GM12878 (cell line): ENCODE measurements around the gene CCDC107. TPM values are rescaled to one million over a fixed set of nuclear protein-coding genes. Genes with fewer than 3 reads are reported as not detected.
A peak's percentile ranks its signal among the peaks of the same experiment; 100 is the strongest.

Experiments used
- CEBPZ ChIP-seq: fragments of 150-350 bp; IDR thresholded peaks from 2 replicates; pipeline ENCODE4 v1.6.1; 2016; ENCODE audit warnings: low read depth, low read length
- E2F4 ChIP-seq: IDR thresholded peaks from 2 replicates; pipeline ENCODE4 v1.6.1; 2012; ENCODE audit warnings: low read depth, low read length, improper control_type of control experiment
- GATAD2B ChIP-seq: fragments of 450-650 bp; conservative IDR thresholded peaks from 2 replicates; pipeline ENCODE4 v1.6.1; 2017; ENCODE audit warnings: low read depth, mild to moderate bottlenecking, moderate library complexity
- HDAC2 ChIP-seq: fragments of 200-600 bp; sonication (generic); IDR thresholded peaks from 2 replicates; pipeline ENCODE4 v1.6.1; 2017
- HDAC6 ChIP-seq: fragments of 200-600 bp; sonication (generic); IDR thresholded peaks from one replicate; pipeline ENCODE4 v1.8.0; 2017; ENCODE audit warnings: antibody characterized with exemption; ENCODE audit not compliant: unreplicated experiment
- SUZ12 ChIP-seq: fragments of 200-600 bp; sonication (generic); IDR thresholded peaks from one replicate; pipeline ENCODE4 v1.6.1; 2018; ENCODE audit warnings: antibody characterized with exemption, mild to moderate bottlenecking; ENCODE audit not compliant: unreplicated experiment
- TCF3 ChIP-seq: IDR thresholded peaks from 2 replicates; pipeline ENCODE4 v1.6.1; 2012; ENCODE audit warnings: low read depth, mild to moderate bottlenecking, low read length, borderline replicate concordance; ENCODE audit not compliant: insufficient read depth
- YBX1 ChIP-seq: fragments of 450-650 bp; IDR thresholded peaks from 2 replicates; pipeline ENCODE4 v1.6.1; 2016; ENCODE audit warnings: antibody characterized with exemption
- ZBTB33 ChIP-seq: fragments of 450-650 bp; IDR thresholded peaks from 2 replicates; pipeline ENCODE4 v1.6.1; 2017; ENCODE audit warnings: mild to moderate bottlenecking
- polyA plus RNA-seq, 11 experiments: library from polyadenylated mRNA; depleted of rRNA in 4 of 11; unstranded in 6 of 11; stranded (reverse) in 5 of 11; fragments of >200 nt; fragmentation: Nextera tagmentation in 4 of 11; fragmentation: Illumina TruSeq in 1 of 11; extraction: Ambion mirVana in 4 of 11; extraction: Trizol in 1 of 11; gene quantifications; 1 replicate in 1 of 11; 2 replicates in 10 of 11; pipeline versions ENCODE4 v1.2.1 to v1.2.3, GENCODE V29; 2011 to 2016; ENCODE audit warnings: inconsistent platforms in 2 of 11, missing spikeins in 2 of 11, low read depth in 1 of 11
- total RNA-seq, 4 experiments: library from RNA; depleted of rRNA in 3 of 4; stranded (reverse); fragments of >200 nt in 3 of 4; fragmentation: Illumina TruSeq in 1 of 4; extraction: Trizol in 1 of 4; gene quantifications; 2 replicates each; pipeline versions ENCODE4 v1.2.1 to v1.2.3, GENCODE V29; 2013 to 2021

Gene CCDC107
- total and polyA plus RNA-seq, 10 of the 15 experiments (the other 5 are each of a cell fraction or from before 2014, with no cell fraction given) = 0.19 to 18.3 (median 10.6) TPM

- no peak for TF ChIP-seq CEBPZ
- TF ChIP-seq ZBTB33 = no peak
- 0 out of 2 replicates have a peak, but pooled peaks have one; percentile 10 for TF ChIP-seq TCF3
- TF ChIP-seq E2F4 = no peak
- no peak for TF ChIP-seq SUZ12
- no peak for TF ChIP-seq HDAC6
- TF ChIP-seq HDAC2 = no peak
- no peak for TF ChIP-seq YBX1
- TF ChIP-seq GATAD2B = peak; percentile 50; the same call in 1 of the 2 replicates
Observed at GRCh38 chr9:35650341-35651158, 7.5 kb upstream of the CCDC107 start, which contains the start of gene SIT1 (continued).
